Ishikawa (cell line): ENCODE measurements around the gene MAGED4.

Experiments used
- CEBPB ChIP-seq: IDR thresholded peaks from 2 replicates; pipeline ENCODE4 v1.6.1; 2012
- CREB1 ChIP-seq: IDR thresholded peaks from 2 replicates; pipeline ENCODE4 v1.6.1; 2012; ENCODE audit warnings: low read depth
- EGR1 ChIP-seq: IDR thresholded peaks from 2 replicates; pipeline ENCODE4 v1.6.1; 2012
- EP300 ChIP-seq: IDR thresholded peaks from 2 replicates; pipeline ENCODE4 v1.6.1; 2012; ENCODE audit warnings: borderline replicate concordance
- FOXM1 ChIP-seq: IDR thresholded peaks from 2 replicates; pipeline ENCODE4 v1.6.1; 2012; ENCODE audit warnings: low read depth, borderline replicate concordance
- MAX ChIP-seq: IDR thresholded peaks from 2 replicates; pipeline ENCODE4 v1.6.1; 2012
- RAD21 ChIP-seq: IDR thresholded peaks from 2 replicates; pipeline ENCODE4 v1.6.1; 2012; ENCODE audit warnings: low read depth
- REST ChIP-seq: IDR thresholded peaks from 2 replicates; pipeline ENCODE4 v1.6.1; 2012; ENCODE audit warnings: low read depth, mild to moderate bottlenecking
- TAF1 ChIP-seq: IDR thresholded peaks from 2 replicates; pipeline ENCODE4 v1.6.1; 2012; ENCODE audit warnings: low read depth, mild to moderate bottlenecking
- TCF12 ChIP-seq: IDR thresholded peaks from 2 replicates; pipeline ENCODE4 v1.6.1; 2012; ENCODE audit warnings: low read depth
- USF1 ChIP-seq: IDR thresholded peaks from 2 replicates; pipeline ENCODE4 v1.6.1; 2012
- YY1 ChIP-seq: IDR thresholded peaks from 2 replicates; pipeline ENCODE4 v1.6.1; 2012; ENCODE audit warnings: low read depth

GRCh38 chrX:52217494-52218160, 32.9 kb downstream of the MAGED4 start:
- TF ChIP-seq YY1 (no peak), CEBPB (no peak), EGR1 (no peak), TCF12 (no peak), REST (no peak), USF1 (no peak), RAD21 (no peak), MAX (no peak), CREB1 (no peak), TAF1 (no peak), EP300 (no peak), FOXM1 (no peak)
